H9 (cell line): ENCODE data around the gene WDR70. TPM values are rescaled to one million over a fixed set of nuclear protein-coding genes. Genes with fewer than 3 reads are reported as not detected.

ENCODE experiments used
- DNase-seq: peaks from one replicate; pipeline ENCODE4 v3.0.0-alpha.2; 2017
- H2AFZ ChIP-seq: one replicate; pipeline ENCODE4 v1.6.1; 2013; ENCODE audit warnings: mild to moderate bottlenecking, low read length, control low read depth, moderate library complexity
- H2AK5ac ChIP-seq: 2 replicates; pipeline ENCODE4 v1.6.1; 2013; ENCODE audit warnings: low read length, control low read depth, mixed read lengths; ENCODE audit not compliant: insufficient read length
- H2BK120ac ChIP-seq: one replicate; pipeline ENCODE4 v1.6.1; 2013; ENCODE audit warnings: low read depth, mild to moderate bottlenecking, low read length, control low read depth, inconsistent platforms; ENCODE audit not compliant: poor library complexity, severe bottlenecking
- H2BK12ac ChIP-seq: 2 replicates; pipeline ENCODE4 v1.6.1; 2013; ENCODE audit warnings: low read length, control low read depth, mixed read lengths, low read depth; ENCODE audit not compliant: insufficient read length
- H2BK15ac ChIP-seq: 2 replicates; pipeline ENCODE4 v1.6.1; 2013; ENCODE audit warnings: low read depth, low read length, control low read depth
- H2BK20ac ChIP-seq: one replicate; pipeline ENCODE4 v1.6.1; 2013; ENCODE audit warnings: low read depth, mild to moderate bottlenecking, low read length, control low read depth, inconsistent platforms; ENCODE audit not compliant: poor library complexity, severe bottlenecking
- H2BK5ac ChIP-seq: 2 replicates; pipeline ENCODE4 v1.6.1; 2013; ENCODE audit warnings: low read length, control low read depth, mixed read lengths; ENCODE audit not compliant: insufficient read length
- H3K14ac ChIP-seq: 2 replicates; pipeline ENCODE4 v1.6.1; 2013; ENCODE audit warnings: low read length, control low read depth; ENCODE audit not compliant: insufficient read depth
- H3K18ac ChIP-seq: 2 replicates; pipeline ENCODE4 v1.6.1; 2013; ENCODE audit warnings: low read depth, mild to moderate bottlenecking, mixed read lengths, low read length, control low read depth; ENCODE audit not compliant: insufficient read length
- H3K23ac ChIP-seq: 2 replicates; pipeline ENCODE4 v1.6.1; 2013; ENCODE audit warnings: low read length, control low read depth, mixed read lengths, low read depth; ENCODE audit not compliant: insufficient read length
- H3K23me2 ChIP-seq: 2 replicates; pipeline ENCODE4 v1.6.1; 2013; ENCODE audit warnings: low read depth, mild to moderate bottlenecking, mixed read lengths, low read length, control low read depth; ENCODE audit not compliant: insufficient read length, poor library complexity, severe bottlenecking
- H3K27ac ChIP-seq: 2 replicates; pipeline ENCODE4 v1.5.1; 2013; ENCODE audit warnings: low read length, control low read depth, mixed read lengths, low read depth; ENCODE audit not compliant: insufficient read length
- H3K27me3 ChIP-seq: 2 replicates; pipeline ENCODE4 v1.6.1; 2013; ENCODE audit warnings: low read length, control low read depth, inconsistent platforms; ENCODE audit not compliant: insufficient read depth
- H3K4ac ChIP-seq: 2 replicates; pipeline ENCODE4 v1.6.1; 2013; ENCODE audit warnings: low read depth, mild to moderate bottlenecking, control low read depth, inconsistent platforms, low read length, moderate library complexity
- H3K4me1 ChIP-seq: 2 replicates; pipeline ENCODE4 v1.6.1; 2013; ENCODE audit warnings: low read length, control low read depth, inconsistent platforms; ENCODE audit not compliant: insufficient read depth
- H3K4me2 ChIP-seq: 2 replicates; pipeline ENCODE4 v1.6.1; 2013; ENCODE audit warnings: low read length, control low read depth, mixed read lengths; ENCODE audit not compliant: insufficient read length, insufficient read depth
- H3K56ac ChIP-seq: 2 replicates; pipeline ENCODE4 v1.6.1; 2013; ENCODE audit warnings: low read depth, mild to moderate bottlenecking, mixed read lengths, low read length, control low read depth; ENCODE audit not compliant: insufficient read length
- H3K79me1 ChIP-seq: 2 replicates; pipeline ENCODE4 v1.6.1; 2013; ENCODE audit warnings: low read depth, mild to moderate bottlenecking, moderate library complexity, low read length, control low read depth, inconsistent platforms; ENCODE audit not compliant: insufficient read depth, poor library complexity, severe bottlenecking
- H3K79me2 ChIP-seq: 2 replicates; pipeline ENCODE4 v1.6.1; 2013; ENCODE audit warnings: low read length, control low read depth, inconsistent platforms; ENCODE audit not compliant: insufficient read depth
- H3K9ac ChIP-seq: 2 replicates; pipeline ENCODE4 v1.6.1; 2013; ENCODE audit warnings: low read length, control low read depth, mixed read lengths; ENCODE audit not compliant: insufficient read length; ENCODE audit errors: extremely low read depth
- H3K9me3 ChIP-seq: one replicate; pipeline ENCODE4 v1.6.1; 2013; ENCODE audit warnings: low read depth, low read length, inconsistent platforms; ENCODE audit not compliant: control insufficient read depth
- H3T11ph ChIP-seq: one replicate; pipeline ENCODE4 v1.6.1; 2013; ENCODE audit warnings: mild to moderate bottlenecking, low read length, control low read depth, inconsistent platforms
- H4K20me1 ChIP-seq: one replicate; pipeline ENCODE4 v1.6.1; 2013; ENCODE audit not compliant: control insufficient read depth, insufficient read length, insufficient read depth
- H4K5ac ChIP-seq: 2 replicates; pipeline ENCODE4 v1.6.1; 2013; ENCODE audit warnings: low read depth, mild to moderate bottlenecking, mixed read lengths, low read length, control low read depth; ENCODE audit not compliant: insufficient read length
- H4K8ac ChIP-seq: replicated peaks from 2 replicates; pipeline ENCODE4 v1.6.1; 2013; ENCODE audit warnings: low read length, control low read depth, mixed read lengths, low read depth; ENCODE audit not compliant: insufficient read length
- H4K91ac ChIP-seq: 2 replicates; pipeline ENCODE4 v1.6.1; 2013; ENCODE audit warnings: low read depth, mild to moderate bottlenecking, moderate library complexity, mixed read lengths, low read length, control low read depth; ENCODE audit not compliant: insufficient read length
- H3K27ac Mint-ChIP-seq, 3 experiments: 2 replicates in 2 of 3; 3 replicates in 1 of 3; pipeline ENCODE4 v1.8.0; 2020 to 2021; ENCODE audit warnings: mixed read lengths in 3 of 3, mild to moderate bottlenecking in 1 of 3, moderate library complexity in 1 of 3
- H3K27me3 Mint-ChIP-seq: 2 replicates; pipeline ENCODE4 v1.8.0; 2021; ENCODE audit warnings: low read depth, mild to moderate bottlenecking, moderate library complexity, mixed read lengths
- H3K36me3 Mint-ChIP-seq, 3 experiments: 2 replicates in 2 of 3; 3 replicates in 1 of 3; pipeline ENCODE4 v1.8.0; 2020 to 2021; ENCODE audit warnings: low read depth in 3 of 3, mixed read lengths in 3 of 3; ENCODE audit not compliant: insufficient read depth in 1 of 3
- H3K4me1 Mint-ChIP-seq, 2 experiments: 2 replicates each; pipeline ENCODE4 v1.8.0; 2020; ENCODE audit warnings: mixed read lengths in 2 of 2
- H3K4me3 Mint-ChIP-seq, 2 experiments: 2 replicates in 1 of 2; 3 replicates in 1 of 2; pipeline ENCODE4 v1.8.0; 2020 to 2021; ENCODE audit warnings: mild to moderate bottlenecking in 2 of 2, mixed read lengths in 2 of 2, moderate library complexity in 1 of 2
- H3K9me3 Mint-ChIP-seq, 2 experiments: 2 replicates in 1 of 2; 3 replicates in 1 of 2; pipeline ENCODE4 v1.8.0; 2020; ENCODE audit warnings: mild to moderate bottlenecking in 2 of 2, mixed read lengths in 2 of 2, moderate library complexity in 1 of 2
- CTCF ChIP-seq: fragments of 200-600 bp; sonication (generic); conservative IDR thresholded peaks from 3 replicates; pipeline ENCODE4 v1.8.0; 2021; ENCODE audit warnings: antibody characterized with exemption, mild to moderate bottlenecking
- WGBS: extraction: QIAGEN DNeasy Blood & Tissue Kit; methylation state at CpG from one replicate; pipeline ENCODE4 v1.1.7; 2013; ENCODE audit warnings: missing lambda C conversion rate, low lambda C conversion rate, mixed read lengths; ENCODE audit not compliant: insufficient read length; ENCODE audit errors: extremely low coverage; 5-methylcytosine and 5-hydroxymethylcytosine counted together
- total RNA-seq: library from RNA; stranded (reverse); gene quantifications from 2 replicates; pipeline ENCODE4 v1.2.1, GENCODE V29; 2021

The WDR70 gene
- total RNA-seq, 1 experiment from 2014 or later = 38.1 TPM

DNA sequence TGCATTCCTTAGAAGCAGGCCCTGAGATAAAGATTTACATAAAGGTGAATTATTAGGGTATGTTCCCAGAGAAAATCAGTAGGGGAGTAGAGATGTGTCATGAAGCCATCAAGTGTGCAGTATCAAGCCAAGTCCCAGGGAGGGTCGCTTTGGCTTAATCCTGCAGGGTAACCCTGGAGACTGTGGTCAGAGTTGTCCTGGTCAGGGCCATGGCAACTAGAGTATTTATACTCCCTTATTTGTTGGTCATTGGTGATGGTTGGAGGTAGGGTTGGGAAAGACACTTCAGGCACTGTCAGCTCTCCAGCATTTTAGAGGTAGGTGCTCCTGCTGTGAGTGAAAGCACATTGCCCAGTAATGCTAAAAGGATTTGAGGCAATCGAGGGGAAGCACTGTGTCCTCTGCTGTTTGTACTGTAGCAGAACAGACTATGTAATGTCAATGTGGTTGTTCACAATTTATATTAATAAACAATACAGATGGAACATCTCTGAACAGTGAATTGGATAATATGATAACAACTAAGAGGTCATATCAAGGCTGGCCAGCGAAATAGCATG, 351.9 kb downstream of the WDR70 start:
- no peak overlapping the region for H2BK15ac ChIP-seq
- peaks cover 0 to 5% of the 10 kb centered on the region in 2 experiments; a peak in 2 of 4 replicates for H3K4me1 Mint-ChIP-seq
- no peaks in the 10 kb centered on the region for H3K79me1 ChIP-seq
- no peaks in the 10 kb centered on the region for H3K27me3 Mint-ChIP-seq
- H3K14ac ChIP-seq = no peak overlapping the region
- H3K56ac ChIP-seq = no peak overlapping the region
- WGBS = no CpG with 5 or more reads among the region's 3 CpGs
- H3K4me1 ChIP-seq = no peaks in the 10 kb centered on the region; the same call in 1 of the 2 replicates
- no peak overlapping the region for H3K23ac ChIP-seq
- TF ChIP-seq CTCF = no peak
- H3K36me3 Mint-ChIP-seq = peaks cover 0 to 10% (median 4%) of the 10 kb centered on the region in 3 experiments; a peak in 2 of 7 replicates
- no peak overlapping the region for H3K4ac ChIP-seq
- H2BK5ac ChIP-seq = no peak overlapping the region
- H2BK120ac ChIP-seq = no peak overlapping the region
- H3K9me3 ChIP-seq = no peaks in the 10 kb centered on the region
- no peaks in the 10 kb centered on the region for H3K23me2 ChIP-seq
- no peaks in the 10 kb centered on the region for H3K27me3 ChIP-seq
- H4K8ac ChIP-seq = no peak overlapping the region
- no peak overlapping the region for H4K91ac ChIP-seq
- no peak overlapping the region for H2BK20ac ChIP-seq
- no peaks in the 10 kb centered on the region for H4K20me1 ChIP-seq
- H2AFZ ChIP-seq = no peak overlapping the region
- no peak overlapping the region for H3K9ac ChIP-seq
- no peak overlapping the region for H3K27ac ChIP-seq
- H3K4me3 Mint-ChIP-seq = no peak overlapping the region
- H4K5ac ChIP-seq = no peak overlapping the region
- H3K79me2 ChIP-seq = no peaks in the 10 kb centered on the region
- no peak overlapping the region for H2BK12ac ChIP-seq
- H3K27ac Mint-ChIP-seq = no peak overlapping the region
- no peaks in the 10 kb centered on the region for H3K9me3 Mint-ChIP-seq
- no peak overlapping the region for H3T11ph ChIP-seq
- H3K18ac ChIP-seq = no peak overlapping the region
- no peak overlapping the region for H3K4me2 ChIP-seq
- H2AK5ac ChIP-seq = no peak overlapping the region
- DNase-seq = no peak
